ENCODE measurements around the gene TFCP2. TPM values are rescaled to one million over a fixed set of nuclear protein-coding genes. Genes with fewer than 3 reads are reported as not detected.
A peak's percentile ranks its signal among the peaks of the same experiment; 100 is the strongest.

TFCP2 gene
- total and polyA plus RNA-seq, 2 of the 13 experiments (the other 11 are each of a cell fraction or from before 2014, with no cell fraction given), result 7.6 to 10.0 TPM

DNA sequence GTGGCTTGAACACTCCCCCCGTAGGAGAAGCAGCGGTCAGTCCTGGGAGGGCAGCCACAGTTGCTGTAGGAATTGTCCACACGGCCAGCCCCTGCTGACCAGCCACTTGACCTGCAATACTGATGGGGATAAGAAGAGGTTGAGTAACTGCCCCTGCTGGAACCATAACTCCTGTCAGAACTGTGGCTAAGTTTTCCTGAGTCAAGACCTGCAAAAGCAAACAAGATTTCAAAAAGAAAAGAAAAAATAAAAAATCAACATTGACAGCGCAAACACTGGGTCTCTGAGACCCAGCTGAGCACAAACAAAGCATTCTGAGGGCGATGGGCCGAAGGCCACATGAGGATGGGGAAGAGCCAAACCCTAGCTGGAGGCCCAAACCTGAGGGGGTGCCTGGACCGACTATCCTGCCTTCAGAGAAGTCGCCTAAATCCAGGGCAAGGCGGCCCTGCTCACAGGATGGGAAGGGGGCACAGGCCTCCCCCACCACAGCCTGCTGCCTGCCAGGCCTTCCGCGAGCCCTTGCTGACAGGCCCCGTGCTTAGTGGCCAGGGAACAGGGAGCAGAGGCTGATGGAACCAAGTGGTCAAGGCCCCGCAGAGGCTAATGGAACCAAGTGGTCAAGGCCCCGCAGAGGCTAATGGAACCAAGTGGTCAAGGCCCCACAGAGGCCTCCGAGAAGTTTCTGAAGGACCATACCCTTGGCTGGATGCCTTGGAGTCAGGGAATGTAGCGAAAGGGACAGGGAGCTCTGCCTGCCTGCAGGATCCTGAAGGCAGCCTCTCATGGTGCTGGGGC lies 25.8 kb upstream of the TFCP2 start (continued):
- TF ChIP-seq ZNF605 (CRISPR knock-in tag; IDR thresholded peaks at IDR 0.05), result no peak
- peak; percentile 53; the same call in 1 of the 2 replicates for TF ChIP-seq TCF7 (IDR thresholded peaks at IDR 0.05; ENCODE audit: low read depth)
- peak; percentile 50 for TF ChIP-seq GATAD2A (CRISPR knock-in tag; IDR thresholded peaks at IDR 0.05)
- no peak for TF ChIP-seq ZNF577 (CRISPR knock-in tag; IDR thresholded peaks at IDR 0.05; ENCODE audit: borderline replicate concordance, low read depth)
- TF ChIP-seq, protein P1, sequence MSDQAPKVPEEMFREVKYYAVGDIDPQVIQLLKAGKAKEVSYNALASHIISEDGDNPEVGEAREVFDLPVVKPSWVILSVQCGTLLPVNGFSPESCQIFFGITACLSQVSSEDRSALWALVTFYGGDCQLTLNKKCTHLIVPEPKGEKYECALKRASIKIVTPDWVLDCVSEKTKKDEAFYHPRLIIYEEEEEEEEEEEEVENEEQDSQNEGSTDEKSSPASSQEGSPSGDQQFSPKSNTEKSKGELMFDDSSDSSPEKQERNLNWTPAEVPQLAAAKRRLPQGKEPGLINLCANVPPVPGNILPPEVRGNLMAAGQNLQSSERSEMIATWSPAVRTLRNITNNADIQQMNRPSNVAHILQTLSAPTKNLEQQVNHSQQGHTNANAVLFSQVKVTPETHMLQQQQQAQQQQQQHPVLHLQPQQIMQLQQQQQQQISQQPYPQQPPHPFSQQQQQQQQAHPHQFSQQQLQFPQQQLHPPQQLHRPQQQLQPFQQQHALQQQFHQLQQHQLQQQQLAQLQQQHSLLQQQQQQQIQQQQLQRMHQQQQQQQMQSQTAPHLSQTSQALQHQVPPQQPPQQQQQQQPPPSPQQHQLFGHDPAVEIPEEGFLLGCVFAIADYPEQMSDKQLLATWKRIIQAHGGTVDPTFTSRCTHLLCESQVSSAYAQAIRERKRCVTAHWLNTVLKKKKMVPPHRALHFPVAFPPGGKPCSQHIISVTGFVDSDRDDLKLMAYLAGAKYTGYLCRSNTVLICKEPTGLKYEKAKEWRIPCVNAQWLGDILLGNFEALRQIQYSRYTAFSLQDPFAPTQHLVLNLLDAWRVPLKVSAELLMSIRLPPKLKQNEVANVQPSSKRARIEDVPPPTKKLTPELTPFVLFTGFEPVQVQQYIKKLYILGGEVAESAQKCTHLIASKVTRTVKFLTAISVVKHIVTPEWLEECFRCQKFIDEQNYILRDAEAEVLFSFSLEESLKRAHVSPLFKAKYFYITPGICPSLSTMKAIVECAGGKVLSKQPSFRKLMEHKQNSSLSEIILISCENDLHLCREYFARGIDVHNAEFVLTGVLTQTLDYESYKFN (CRISPR knock-in tag; conservative IDR thresholded peaks at IDR 0.05), result peak; percentile 33
- no peak for TF ChIP-seq AKAP8 (CRISPR knock-in tag; IDR thresholded peaks at IDR 0.05)
- peak; percentile 29; the same call in 1 of the 2 replicates for TF ChIP-seq CEBPB (IDR thresholded peaks at IDR 0.05; ENCODE audit: borderline replicate concordance, low read depth, low read length)
- TF ChIP-seq CEBPG (CRISPR knock-in tag; IDR thresholded peaks at IDR 0.05), result peak; percentile 67; the same call in 1 of the 2 replicates
- peak; percentile 3; the same call in 1 of the 2 replicates for TF ChIP-seq ZNF264 (CRISPR knock-in tag; IDR thresholded peaks at IDR 0.05)
- peak; percentile 57; the same call in 1 of the 2 replicates for TF ChIP-seq BCL6 (CRISPR knock-in tag; IDR thresholded peaks at IDR 0.05)
- peak; percentile 19; the same call in 1 of the 2 replicates for TF ChIP-seq SAP130 (CRISPR knock-in tag; IDR thresholded peaks at IDR 0.05; ENCODE audit: low read depth)
- TF ChIP-seq EP300 (IDR thresholded peaks at IDR 0.05; ENCODE audit: low read depth in 2 of 2, low read length in 2 of 2), result 0 out of 4 replicates have a peak, but pooled peaks of 1 of the 2 experiments have one; percentile 25
- TF ChIP-seq EP300 (CRISPR knock-in tag; IDR thresholded peaks at IDR 0.05; ENCODE audit: borderline replicate concordance), result no peak
- TF ChIP-seq, protein P2, sequence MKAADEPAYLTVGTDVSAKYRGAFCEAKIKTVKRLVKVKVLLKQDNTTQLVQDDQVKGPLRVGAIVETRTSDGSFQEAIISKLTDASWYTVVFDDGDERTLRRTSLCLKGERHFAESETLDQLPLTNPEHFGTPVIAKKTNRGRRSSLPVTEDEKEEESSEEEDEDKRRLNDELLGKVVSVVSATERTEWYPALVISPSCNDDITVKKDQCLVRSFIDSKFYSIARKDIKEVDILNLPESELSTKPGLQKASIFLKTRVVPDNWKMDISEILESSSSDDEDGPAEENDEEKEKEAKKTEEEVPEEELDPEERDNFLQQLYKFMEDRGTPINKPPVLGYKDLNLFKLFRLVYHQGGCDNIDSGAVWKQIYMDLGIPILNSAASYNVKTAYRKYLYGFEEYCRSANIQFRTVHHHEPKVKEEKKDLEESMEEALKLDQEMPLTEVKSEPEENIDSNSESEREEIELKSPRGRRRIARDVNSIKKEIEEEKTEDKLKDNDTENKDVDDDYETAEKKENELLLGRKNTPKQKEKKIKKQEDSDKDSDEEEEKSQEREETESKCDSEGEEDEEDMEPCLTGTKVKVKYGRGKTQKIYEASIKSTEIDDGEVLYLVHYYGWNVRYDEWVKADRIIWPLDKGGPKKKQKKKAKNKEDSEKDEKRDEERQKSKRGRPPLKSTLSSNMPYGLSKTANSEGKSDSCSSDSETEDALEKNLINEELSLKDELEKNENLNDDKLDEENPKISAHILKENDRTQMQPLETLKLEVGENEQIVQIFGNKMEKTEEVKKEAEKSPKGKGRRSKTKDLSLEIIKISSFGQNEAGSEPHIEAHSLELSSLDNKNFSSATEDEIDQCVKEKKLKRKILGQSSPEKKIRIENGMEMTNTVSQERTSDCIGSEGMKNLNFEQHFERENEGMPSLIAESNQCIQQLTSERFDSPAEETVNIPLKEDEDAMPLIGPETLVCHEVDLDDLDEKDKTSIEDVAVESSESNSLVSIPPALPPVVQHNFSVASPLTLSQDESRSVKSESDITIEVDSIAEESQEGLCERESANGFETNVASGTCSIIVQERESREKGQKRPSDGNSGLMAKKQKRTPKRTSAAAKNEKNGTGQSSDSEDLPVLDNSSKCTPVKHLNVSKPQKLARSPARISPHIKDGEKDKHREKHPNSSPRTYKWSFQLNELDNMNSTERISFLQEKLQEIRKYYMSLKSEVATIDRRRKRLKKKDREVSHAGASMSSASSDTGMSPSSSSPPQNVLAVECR (CRISPR knock-in tag; IDR thresholded peaks at IDR 0.05; ENCODE audit: borderline replicate concordance), result peak; percentile 44; the same call in 1 of the 2 replicates
- TF ChIP-seq SOX13 (IDR thresholded peaks at IDR 0.05), result no peak
- TF ChIP-seq SOX13 (CRISPR knock-in tag; conservative IDR thresholded peaks at IDR 0.05 in 1 of 2, IDR thresholded peaks at IDR 0.05 in 1 of 2), result peak in 1 of 2 experiments; percentile 52; a peak in 2 of 4 replicates
- peak; percentile 67 for TF ChIP-seq ISL2 (CRISPR knock-in tag; IDR thresholded peaks at IDR 0.05)
- peak; percentile 46; the same call in 1 of the 2 replicates for TF ChIP-seq SOX5 (CRISPR knock-in tag; IDR thresholded peaks at IDR 0.05; ENCODE audit: borderline replicate concordance)
- peak; percentile 36; the same call in 1 of the 2 replicates for TF ChIP-seq ZNF121 (CRISPR knock-in tag; IDR thresholded peaks at IDR 0.05)
- peak; percentile 19; the same call in 1 of the 2 replicates for TF ChIP-seq FOSL2 (CRISPR knock-in tag; IDR thresholded peaks at IDR 0.05)

Data from HepG2 (cell line).